Spinal cord (tissue), 10 donors: ENCODE measurements around the gene TMIGD2. TPM values are rescaled to one million over a fixed set of nuclear protein-coding genes. Genes with fewer than 3 reads are reported as not detected.
"Not testable (repeated sequence)": the region's sequence is repeated elsewhere in the genome, so short reads cannot be mapped to it uniquely, and the experiment has no call there.

Source experiments
- DNase-seq, 6 donors: peaks; one replicate each; pipeline versions ENCODE4 v3.0.0 to v3.0.0-alpha.2; 2013 to 2015; ENCODE audit warnings: low spot score in 6 of 6, low read depth in 4 of 6
- H3K27ac ChIP-seq: one replicate; pipeline ENCODE4 v1.5.1; 2013; ENCODE audit warnings: low read depth, low read length, control low read depth
- H3K27me3 ChIP-seq: one replicate; pipeline ENCODE4 v1.6.1; 2013; ENCODE audit warnings: low read length; ENCODE audit not compliant: control insufficient read depth, insufficient read depth
- H3K36me3 ChIP-seq: one replicate; pipeline ENCODE4 v1.6.1; 2013; ENCODE audit warnings: low read length; ENCODE audit not compliant: control insufficient read depth, insufficient read depth
- H3K4me1 ChIP-seq: one replicate; pipeline ENCODE4 v1.6.1; 2013; ENCODE audit warnings: low read length; ENCODE audit not compliant: control insufficient read depth, insufficient read depth
- H3K4me3 ChIP-seq: one replicate; pipeline ENCODE4 v1.5.1; 2013; ENCODE audit warnings: low read depth, low read length, control low read depth
- H3K9me3 ChIP-seq: one replicate; pipeline ENCODE4 v1.6.1; 2013; ENCODE audit warnings: low read length; ENCODE audit not compliant: control insufficient read depth, insufficient read depth
- WGBS: methylation state at CpG from one replicate; pipeline ENCODE4 v1.1.5; 2013; ENCODE audit warnings: missing lambda C conversion rate; ENCODE audit not compliant: insufficient coverage; 5-methylcytosine and 5-hydroxymethylcytosine counted together
- polyA plus RNA-seq, 2 donors: library from polyadenylated mRNA; unstranded; fragments of 120-200 nt; gene quantifications; one replicate each; pipeline ENCODE4 v1.2.1, GENCODE V29; 2013; ENCODE audit not compliant: insufficient read length in 2 of 2
- total RNA-seq, 2 donors: library from RNA; depleted of rRNA in 1 of 2; stranded (reverse); fragments of 120-200 nt in 1 of 2; fragments of >200 nt in 1 of 2; gene quantifications; one replicate each; pipeline versions ENCODE4 v1.2.3 to v1.2.4, GENCODE V29; 2013 to 2014
- donor health status: healthy.

Gene TMIGD2
- total and polyA plus RNA-seq, 4 donors, result 0.79 to 1.6 (median 1.0) TPM

DNA sequence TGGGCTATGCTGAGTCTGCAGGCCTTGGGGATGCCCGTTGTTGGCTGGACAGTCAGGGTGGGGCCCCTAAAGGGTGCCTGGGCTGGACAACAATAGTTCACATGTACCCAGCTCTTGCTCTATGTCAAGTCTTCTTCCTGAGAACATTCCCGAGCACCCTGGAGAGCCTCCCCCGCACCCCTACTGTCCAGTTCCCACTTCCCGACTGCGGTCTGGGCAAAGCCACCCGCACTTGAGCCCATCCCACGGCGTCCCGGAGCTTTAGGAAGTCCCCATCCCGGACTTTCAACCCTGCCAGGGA lies 40.1 kb upstream of the TMIGD2 start:
- 3% methylated on average over 10 of the region's 10 CpGs for WGBS
- H3K36me3 ChIP-seq, result peaks cover 18% of the 10 kb centered on the region
- no peaks in the 10 kb centered on the region for H3K9me3 ChIP-seq
- H3K4me1 ChIP-seq, result peaks cover 42% of the 10 kb centered on the region
- no peak for DNase-seq
- no peaks in the 10 kb centered on the region for H3K27me3 ChIP-seq
- H3K27ac ChIP-seq, result peak overlapping the region; percentile 98
- peak overlapping the region; percentile 80 for H3K4me3 ChIP-seq

GRCh38 chr19:4338441-4339355 lies 36.5 kb upstream of the TMIGD2 start, which contains the start of gene STAP2:
Gene STAP2, minus strand, starts transcription at chr19:4338827. Its CDS starts 74 bp downstream, at chr19:4338753.
- H3K27ac ChIP-seq, result peak within 1 kb of the TSS; percentile 73
- H3K27me3 ChIP-seq, result no peaks in the 10 kb centered on the region
- no peaks in the 10 kb centered on the region for H3K9me3 ChIP-seq
- no peak for DNase-seq
- H3K4me3 ChIP-seq, result peak within 1 kb of the TSS; percentile 42
- H3K36me3 ChIP-seq, result no peaks in the 10 kb centered on the region
- 63% methylated on average over 15 of the region's 27 CpGs for WGBS
- peaks cover 25% of the 10 kb centered on the region for H3K4me1 ChIP-seq

GRCh38 chr19:4337906-4338440 lies 35.8 kb upstream of the TMIGD2 start:
- Histone ChIP-seq H3K36me3 (no peaks in the 10 kb centered on the region), H3K4me3 (peak overlapping the region; percentile 42), H3K9me3 (no peaks in the 10 kb centered on the region), H3K27me3 (no peaks in the 10 kb centered on the region), H3K4me1 (peaks cover 25% of the 10 kb centered on the region), H3K27ac (peak overlapping the region; percentile 73)
- WGBS, result 18% methylated on average over 11 of the region's 14 CpGs
- peak in 2 of 6 donors; percentile 43 to 53 for DNase-seq

- Histone ChIP-seq H3K27me3 (no peaks in the 10 kb centered on the region), H3K36me3 (no peaks in the 10 kb centered on the region), H3K27ac (no peak overlapping the region), H3K4me1 (peaks cover 15% of the 10 kb centered on the region), H3K9me3 (no peaks in the 10 kb centered on the region), H3K4me3 (no peak overlapping the region)
- WGBS, result 97% methylated on average over 7 of the region's 7 CpGs
- DNase-seq, result no peak
These were observed 32.9 kb upstream of the TMIGD2 start for GRCh38 chr19:4334929-4335570.

- H3K27ac ChIP-seq, result no peak overlapping the region
- H3K27me3 ChIP-seq, result peaks cover 6% of the 10 kb centered on the region
- H3K36me3 ChIP-seq, result peaks cover 2% of the 10 kb centered on the region
- no peaks in the 10 kb centered on the region for H3K9me3 ChIP-seq
- H3K4me3 ChIP-seq, result no peak overlapping the region
- H3K4me1 ChIP-seq, result peaks cover 29% of the 10 kb centered on the region
- DNase-seq, result no peak
- WGBS, result 92% methylated on average over 18 of the region's 19 CpGs
These were observed 27.7 kb upstream of the TMIGD2 start for GRCh38 chr19:4329858-4330257.

DNA sequence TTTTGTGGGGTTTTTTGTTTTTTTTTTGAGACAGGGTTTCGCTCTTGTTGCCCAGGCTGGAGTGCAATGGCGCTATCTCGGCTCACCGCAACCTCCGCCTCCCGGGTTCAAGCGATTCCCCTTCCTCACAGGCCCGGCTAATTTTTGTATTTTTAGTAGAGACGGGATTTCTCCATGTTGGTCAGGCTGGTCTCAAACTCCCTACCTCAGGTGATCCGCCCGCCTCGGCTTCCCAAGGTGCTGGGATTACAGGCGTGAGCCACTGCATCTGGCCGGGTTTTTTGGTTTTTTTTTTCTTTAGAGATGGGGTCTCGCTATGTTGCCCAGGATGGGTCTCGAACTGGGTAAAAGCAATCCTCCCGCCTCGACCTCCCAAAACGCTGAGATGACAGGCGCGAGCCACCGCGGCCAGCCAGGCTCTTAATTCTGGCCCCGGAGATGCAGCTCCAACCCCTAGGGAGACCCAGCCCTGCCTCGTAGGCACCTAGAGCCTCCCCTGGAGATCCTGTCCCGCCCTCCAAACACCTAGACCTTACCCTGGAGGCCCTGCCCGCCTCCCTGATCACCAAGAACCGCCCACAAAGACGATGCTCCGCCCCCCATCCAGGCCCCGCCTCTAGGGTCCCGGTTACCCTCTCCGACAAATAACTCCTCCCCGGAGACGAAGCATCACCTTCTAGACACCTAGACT lies 26.9 kb upstream of the TMIGD2 start:
- 29% methylated on average over 23 of the region's 35 CpGs for WGBS
- H3K9me3 ChIP-seq, H3K27ac ChIP-seq, H3K27me3 ChIP-seq, DNase-seq, H3K36me3 ChIP-seq: not testable (repeated sequence)
- peak overlapping the region; percentile 74 for H3K4me3 ChIP-seq
- peaks cover 29% of the 10 kb centered on the region for H3K4me1 ChIP-seq

GRCh38 chr19:4328243-4328990 lies 26.2 kb upstream of the TMIGD2 start:
- Histone ChIP-seq H3K4me3 (peak overlapping the region; percentile 74), H3K27me3 (peaks cover 6% of the 10 kb centered on the region), H3K27ac (peak overlapping the region; percentile 16), H3K4me1 (peaks cover 29% of the 10 kb centered on the region), H3K36me3 (peaks cover 13% of the 10 kb centered on the region), H3K9me3 (no peaks in the 10 kb centered on the region)
- DNase-seq, result peak; percentile 87 to 99 (median 95)
- WGBS, result 0% methylated on average over 41 of the region's 49 CpGs

- no peak for DNase-seq
- 3% methylated on average over 12 of the region's 13 CpGs for WGBS
These were observed 25.7 kb upstream of the TMIGD2 start for GRCh38 chr19:4327877-4328242.

More at GRCh38 chr19:4327877-4328242, 25.7 kb upstream of the TMIGD2 start:
- Histone ChIP-seq H3K9me3 (no peaks in the 10 kb centered on the region), H3K27me3 (peaks cover 6% of the 10 kb centered on the region), H3K4me1 (peaks cover 29% of the 10 kb centered on the region), H3K27ac (peak overlapping the region; percentile 16), H3K36me3 (peaks cover 18% of the 10 kb centered on the region), H3K4me3 (peak overlapping the region; percentile 28)
